Stomach (tissue), 9 donors: ENCODE measurements around the gene RICTOR. TPM values are rescaled to one million over a fixed set of nuclear protein-coding genes. Genes with fewer than 3 reads are reported as not detected.
A peak's percentile ranks its signal among the peaks of the same experiment; 100 is the strongest.

Experiments
- DNase-seq, 2 donors: peaks; one replicate each; pipeline versions ENCODE4 v3.0.0 to v3.0.0-alpha.2; 2013 to 2019
- H3K27ac ChIP-seq, 5 donors: fragments of 200-600 bp in 4 of 5; sonication (generic) in 4 of 5; one replicate each; pipeline ENCODE4 v1.5.1; 2013 to 2019; ENCODE audit warnings: mild to moderate bottlenecking in 1 of 5, moderate library complexity in 1 of 5
- H3K27me3 ChIP-seq, 3 donors: fragments of 200-600 bp; sonication (generic); one replicate each; pipeline ENCODE4 v1.5.1; 2017 to 2019; ENCODE audit warnings: mixed run types in 1 of 3
- H3K36me3 ChIP-seq, 4 donors: fragments of 200-600 bp; sonication (generic); 1 replicate in 3 of 4; 2 replicates in 1 of 4; pipeline ENCODE4 v1.5.1; 2016 to 2019
- H3K4me1 ChIP-seq, 4 donors: fragments of 200-600 bp; sonication (generic); one replicate each; pipeline ENCODE4 v1.5.1; 2016 to 2019
- H3K4me3 ChIP-seq, 4 donors: fragments of 200-600 bp; sonication (generic) in 3 of 4; one replicate each; pipeline ENCODE4 v1.5.1; 2016 to 2019; ENCODE audit warnings: mild to moderate bottlenecking in 1 of 4
- H3K9me3 ChIP-seq, 4 donors: fragments of 200-600 bp; sonication (generic); one replicate each; pipeline ENCODE4 v1.5.1; 2016 to 2019
- EP300 ChIP-seq: sonication (generic); formaldehyde crosslinking; IDR thresholded peaks from one replicate; pipeline ENCODE4 v1.6.1; 2017; ENCODE audit warnings: antibody characterized with exemption
- POLR2A ChIP-seq, 4 donors: fragments of 450-650 bp; IDR thresholded peaks; one replicate each; pipeline ENCODE4 v1.6.1; 2016; ENCODE audit warnings: antibody characterized with exemption in 4 of 4, control low read depth in 2 of 4, mild to moderate bottlenecking in 1 of 4, moderate library complexity in 1 of 4
- POLR2AphosphoS5 ChIP-seq, 3 donors: sonication (generic); formaldehyde crosslinking; IDR thresholded peaks; one replicate each; pipeline ENCODE4 v1.6.1; 2016; ENCODE audit warnings: antibody characterized with exemption in 3 of 3
- WGBS, 5 donors: extraction: QIAGEN DNeasy Blood & Tissue Kit in 3 of 5; methylation state at CpG; one replicate each; pipeline versions ENCODE4 v1.1.5 to v1.1.7; 2013 to 2018; 5-methylcytosine and 5-hydroxymethylcytosine counted together
- intact Hi-C: fragments of 100-400 bp; cut with DNase I; formaldehyde crosslinking; loops from one replicate; pipeline ENCODE4 v1.15.1; 2023; ENCODE audit warnings: low total_unique reads
- polyA plus RNA-seq, 3 donors: library from polyadenylated mRNA; stranded (reverse); fragments of 200-250 nt; gene quantifications; one replicate each; pipeline ENCODE4 v1.2.3, GENCODE V29; 2013
- total RNA-seq, 5 donors: library from RNA; depleted of rRNA; stranded (reverse); fragments of >200 nt; gene quantifications; one replicate each; pipeline versions ENCODE4 v1.1.0 to v1.2.3, GENCODE V29; 2014 to 2016
- TF ChIP-seq, protein P1 (sequence below), 7 experiments: fragments of 450-650 bp in 4 of 7; fragments of 200-600 bp in 3 of 7; sonication (generic) in 3 of 7; IDR thresholded peaks; one replicate each; pipeline ENCODE4 v1.5.1; 2016 to 2019; ENCODE audit warnings: antibody characterized with exemption in 7 of 7, control low read depth in 2 of 7, mild to moderate bottlenecking in 1 of 7
- donor health status: healthy with polysubstance abuse.
- donor health status: Bipolar disorder and iron deficiency.
- donor health status: healthy.

Gene RICTOR
- total and polyA plus RNA-seq, 8 donors = 2.3 to 125 (median 23.8) TPM

GRCh38 chr5:39005566-39006232 lies 68.5 kb downstream of the RICTOR start:
- intact Hi-C loops = loop anchor here (10.0 kb wide), 1 partner anchor 79 kb away; no protein-coding TSS in a partner anchor
- Histone ChIP-seq H3K27ac (no peak overlapping the region), H3K9me3 (peaks cover 0 to under 1% (median under 1%) of the 10 kb centered on the region in 4 donors), H3K27me3 (no peaks in the 10 kb centered on the region), H3K36me3 (peaks cover 0 to 10% (median 4%) of the 10 kb centered on the region in 4 donors), H3K4me1 (peaks cover 0 to 12% (median 0%) of the 10 kb centered on the region in 4 donors), H3K4me3 (no peak overlapping the region)
- peak in 1 of 2 donors; percentile 50 for DNase-seq
- TF ChIP-seq, protein P1, sequence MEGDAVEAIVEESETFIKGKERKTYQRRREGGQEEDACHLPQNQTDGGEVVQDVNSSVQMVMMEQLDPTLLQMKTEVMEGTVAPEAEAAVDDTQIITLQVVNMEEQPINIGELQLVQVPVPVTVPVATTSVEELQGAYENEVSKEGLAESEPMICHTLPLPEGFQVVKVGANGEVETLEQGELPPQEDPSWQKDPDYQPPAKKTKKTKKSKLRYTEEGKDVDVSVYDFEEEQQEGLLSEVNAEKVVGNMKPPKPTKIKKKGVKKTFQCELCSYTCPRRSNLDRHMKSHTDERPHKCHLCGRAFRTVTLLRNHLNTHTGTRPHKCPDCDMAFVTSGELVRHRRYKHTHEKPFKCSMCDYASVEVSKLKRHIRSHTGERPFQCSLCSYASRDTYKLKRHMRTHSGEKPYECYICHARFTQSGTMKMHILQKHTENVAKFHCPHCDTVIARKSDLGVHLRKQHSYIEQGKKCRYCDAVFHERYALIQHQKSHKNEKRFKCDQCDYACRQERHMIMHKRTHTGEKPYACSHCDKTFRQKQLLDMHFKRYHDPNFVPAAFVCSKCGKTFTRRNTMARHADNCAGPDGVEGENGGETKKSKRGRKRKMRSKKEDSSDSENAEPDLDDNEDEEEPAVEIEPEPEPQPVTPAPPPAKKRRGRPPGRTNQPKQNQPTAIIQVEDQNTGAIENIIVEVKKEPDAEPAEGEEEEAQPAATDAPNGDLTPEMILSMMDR (IDR thresholded peaks at IDR 0.05) = peak in 2 of 7 experiments; percentile 17 to 39
- TF ChIP-seq POLR2A (IDR thresholded peaks at IDR 0.05) = no peak
- peak in 1 of 3 donors; percentile 27 for TF ChIP-seq POLR2AphosphoS5 (IDR thresholded peaks at IDR 0.05)
- WGBS, 5 donors = 59 to 66% (median 62%) methylated on average over 3 of the region's 3 CpGs

DNA sequence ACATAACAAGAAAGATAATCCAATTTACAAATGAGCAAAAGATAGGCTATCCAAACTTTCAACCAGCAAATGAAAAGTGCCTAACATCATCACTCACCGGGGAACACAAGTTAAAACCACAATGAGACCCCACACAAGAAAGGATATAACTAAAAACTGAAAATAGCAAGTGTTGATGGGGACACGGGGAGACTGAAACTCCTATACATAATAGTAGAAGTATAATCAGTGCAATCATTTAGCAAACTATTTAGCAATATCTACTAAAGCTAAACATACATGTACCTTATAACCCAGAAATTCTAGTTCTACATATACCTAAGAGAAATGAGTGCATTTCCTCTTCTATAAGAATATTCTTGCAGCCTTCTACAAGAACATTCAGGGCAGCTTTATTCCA lies 72.5 kb downstream of the RICTOR start:
- 50 to 78% (median 59%) methylated on average over 2 of the region's 2 CpGs for WGBS, 5 donors
- Histone ChIP-seq H3K27ac (no peak overlapping the region), H3K4me3 (no peak overlapping the region), H3K9me3 (no peaks in the 10 kb centered on the region), H3K27me3 (no peaks in the 10 kb centered on the region), H3K36me3 (peaks cover 0 to 10% (median 3%) of the 10 kb centered on the region in 4 donors), H3K4me1 (peaks cover 0 to 20% (median 2%) of the 10 kb centered on the region in 4 donors)
- DNase-seq = no peak
- TF ChIP-seq EP300 (no peak), POLR2AphosphoS5 (IDR thresholded peaks at IDR 0.05) (no peak), POLR2A (IDR thresholded peaks at IDR 0.05) (no peak)
- TF ChIP-seq, protein P1 (IDR thresholded peaks at IDR 0.05) = no peak
- intact Hi-C loops = loop anchor here (10.0 kb wide), 1 partner anchor 83 kb away; no protein-coding TSS in a partner anchor

- intact Hi-C loops = no loop called here
- H3K36me3 ChIP-seq = peaks cover 0 to 10% (median 3%) of the 10 kb centered on the region in 4 donors
- H3K9me3 ChIP-seq = no peaks in the 10 kb centered on the region
- 92 to 97% (median 95%) methylated on average over 2 of the region's 2 CpGs for WGBS, 5 donors
- peaks cover 0 to 20% (median 2%) of the 10 kb centered on the region in 4 donors for H3K4me1 ChIP-seq
- no peak for DNase-seq
- no peak for TF ChIP-seq EP300
- no peak for TF ChIP-seq POLR2AphosphoS5 (IDR thresholded peaks at IDR 0.05)
- TF ChIP-seq, protein P1 (IDR thresholded peaks at IDR 0.05) = no peak
- no peak for TF ChIP-seq POLR2A (IDR thresholded peaks at IDR 0.05)
- no peaks in the 10 kb centered on the region for H3K27me3 ChIP-seq
- no peak overlapping the region for H3K4me3 ChIP-seq
- no peak overlapping the region for H3K27ac ChIP-seq
These were observed 75.2 kb downstream of the RICTOR start for GRCh38 chr5:38999037-38999436.

DNA sequence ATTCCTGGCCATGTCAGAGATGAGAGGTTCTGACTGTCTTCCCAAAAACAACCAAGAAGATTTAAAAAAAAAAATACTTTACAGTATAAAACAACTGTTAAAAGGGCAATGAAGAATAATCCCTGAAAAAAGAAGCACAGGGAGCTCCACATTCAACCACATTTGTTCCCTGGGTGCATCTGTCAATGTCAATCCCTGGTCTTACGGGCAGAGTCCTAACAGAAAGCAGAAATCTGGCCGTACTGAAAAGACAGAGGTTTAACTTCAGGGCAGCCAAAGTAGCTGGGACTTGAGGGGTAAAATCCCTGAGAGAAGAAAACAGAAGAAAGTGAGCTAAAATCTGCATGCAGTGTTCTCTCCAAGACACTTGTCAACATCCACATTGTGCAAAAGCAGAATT lies 76.6 kb downstream of the RICTOR start:
- 76 to 86% (median 85%) methylated on average over 2 of the region's 2 CpGs for WGBS, 5 donors
- no peaks in the 10 kb centered on the region for H3K27me3 ChIP-seq
- peak in 1 of 2 donors; percentile 10 for DNase-seq
- H3K9me3 ChIP-seq = no peaks in the 10 kb centered on the region
- no peak overlapping the region for H3K4me3 ChIP-seq
- TF ChIP-seq EP300 (no peak), POLR2A (IDR thresholded peaks at IDR 0.05) (no peak), POLR2AphosphoS5 (IDR thresholded peaks at IDR 0.05) (no peak)
- TF ChIP-seq, protein P1 (IDR thresholded peaks at IDR 0.05) = no peak
- H3K4me1 ChIP-seq = peaks cover 0 to 19% (median 2%) of the 10 kb centered on the region in 4 donors
- peaks cover 0 to 12% (median 3%) of the 10 kb centered on the region in 4 donors for H3K36me3 ChIP-seq
- intact Hi-C loops = no loop called here
- H3K27ac ChIP-seq = peak overlapping the region in 1 of 5 donors; percentile 2
